ENCODE measurements around the gene VAV3. TPM values are rescaled to one million over a fixed set of nuclear protein-coding genes. Genes with fewer than 3 reads are reported as not detected.

Gene VAV3
- total RNA-seq, 1 experiment from 2014 or later = not detected

GRCh38 chr1:107867897-107868296 is 97.1 kb downstream of the VAV3 start:
- H3K79me2 ChIP-seq (ENCODE audit: insufficient read depth, low read length) = no peaks in the 10 kb centered on the region
- H3K4me3 ChIP-seq (replicated peaks in 1 of 2; ENCODE audit: low read depth in 1 of 2, low read length in 2 of 2) = no peak overlapping the region
- ATAC-seq = no peak
- intact Hi-C loops (cut with micrococcal nuclease) = no loop called here
- RAD21 ChIA-PET (ENCODE audit: low non-redundant PET in 1 of 2, low total read pairs in 2 of 2, uncharacterized antibody in 2 of 2, unreplicated experiment in 2 of 2) = no interaction called here
- no peak overlapping the region for H3K27ac ChIP-seq (ENCODE audit: low read depth, low read length)
- H2AFZ ChIP-seq (ENCODE audit: low read depth, low read length, poor library complexity, severe bottlenecking) = no peak overlapping the region
- no peak for DNase-seq (ENCODE audit: low read depth, low spot score)
- no peaks in the 10 kb centered on the region for H3K9me2 ChIP-seq (ENCODE audit: insufficient read depth)
- H3K9ac ChIP-seq (ENCODE audit: low read length) = no peak overlapping the region
- TF ChIP-seq POLR2AphosphoS5 (IDR thresholded peaks at IDR 0.05; ENCODE audit: low read depth, low read length) (no peak), ELF1 (IDR thresholded peaks at IDR 0.05; ENCODE audit: borderline replicate concordance, low read depth) (no peak), EZH2phosphoT487 (IDR thresholded peaks at IDR 0.05; ENCODE audit: borderline replicate concordance) (no peak), YY1 (IDR thresholded peaks at IDR 0.05; ENCODE audit: extremely low read depth, insufficient replicate concordance, low read depth, low read length) (no peak), ZBTB33 (IDR thresholded peaks at IDR 0.05; ENCODE audit: extremely low read depth, insufficient replicate concordance, low read length) (no peak), ZFX (IDR thresholded peaks at IDR 0.05) (no peak), CBX3 (IDR thresholded peaks at IDR 0.05; ENCODE audit: low read depth) (no peak), CEBPB (IDR thresholded peaks at IDR 0.05; ENCODE audit: low read depth) (no peak), CTCF (IDR thresholded peaks at IDR 0.05 in 2 of 3, conservative IDR thresholded peaks at IDR 0.05 in 1 of 3; ENCODE audit: borderline replicate concordance in 1 of 3, insufficient read depth in 1 of 3, low read depth in 2 of 3, low read length in 2 of 3) (no peak), REST (IDR thresholded peaks at IDR 0.05; ENCODE audit: low read depth) (no peak), EGR1 (IDR thresholded peaks at IDR 0.05; ENCODE audit: low read depth) (no peak), EZH2 (IDR thresholded peaks at IDR 0.05) (no peak), SRF (IDR thresholded peaks at IDR 0.05; ENCODE audit: low read depth) (no peak), TCF7L2 (IDR thresholded peaks at IDR 0.05; ENCODE audit: borderline replicate concordance, extremely low read depth, insufficient read depth, insufficient read length) (no peak), ZNF274 (IDR thresholded peaks at IDR 0.05; ENCODE audit: low read depth, low read length) (no peak), JUND (IDR thresholded peaks at IDR 0.05) (no peak), FOSL1 (IDR thresholded peaks at IDR 0.05; ENCODE audit: low read depth) (no peak), POLR2A (IDR thresholded peaks at IDR 0.05; ENCODE audit: borderline replicate concordance, extremely low read depth, insufficient read depth, insufficient read length) (no peak)
- TF ChIP-seq, protein P1, sequence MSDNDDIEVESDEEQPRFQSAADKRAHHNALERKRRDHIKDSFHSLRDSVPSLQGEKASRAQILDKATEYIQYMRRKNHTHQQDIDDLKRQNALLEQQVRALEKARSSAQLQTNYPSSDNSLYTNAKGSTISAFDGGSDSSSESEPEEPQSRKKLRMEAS (IDR thresholded peaks at IDR 0.05) = no peak
- TF ChIP-seq, protein P2, sequence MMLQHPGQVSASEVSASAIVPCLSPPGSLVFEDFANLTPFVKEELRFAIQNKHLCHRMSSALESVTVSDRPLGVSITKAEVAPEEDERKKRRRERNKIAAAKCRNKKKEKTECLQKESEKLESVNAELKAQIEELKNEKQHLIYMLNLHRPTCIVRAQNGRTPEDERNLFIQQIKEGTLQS (IDR thresholded peaks at IDR 0.05) = no peak
- POLR2A ChIA-PET = no interaction called here
- no peaks in the 10 kb centered on the region for H3K9me3 ChIP-seq (ENCODE audit: control insufficient read depth in 1 of 2, insufficient read depth in 1 of 2, low read depth in 1 of 2, low read length in 2 of 2)
- H3K4me1 ChIP-seq (ENCODE audit: control insufficient read depth in 1 of 2, insufficient read depth in 2 of 2, low read length in 2 of 2) = no peaks in the 10 kb centered on the region
- no peaks in the 10 kb centered on the region for H3K36me3 ChIP-seq (ENCODE audit: control insufficient read depth in 1 of 2, insufficient read depth in 2 of 2, low read length in 2 of 2)
- peaks cover 32% of the 10 kb centered on the region for H3K27me3 ChIP-seq (ENCODE audit: insufficient read depth, low read length)
- H3K4me2 ChIP-seq (ENCODE audit: low read length) = no peak overlapping the region
- CTCF ChIA-PET = no interaction called here
- H4K20me1 ChIP-seq (ENCODE audit: insufficient read depth) = no peaks in the 10 kb centered on the region
- BruUV-seq (replicated peaks) = no TSS peak
